DND-41 (cell line): ENCODE data around the gene RALY.

Experiments
- CTCF ChIP-seq: IDR thresholded peaks from 2 replicates; pipeline ENCODE4 v1.5.1; 2012; ENCODE audit warnings: borderline replicate concordance, low read length, moderate library complexity, mild to moderate bottlenecking; ENCODE audit not compliant: poor library complexity, severe bottlenecking; ENCODE audit errors: extremely low read depth
- EZH2 ChIP-seq: IDR thresholded peaks from 3 replicates; pipeline ENCODE4 v1.6.1; 2012; ENCODE audit warnings: borderline replicate concordance, low read depth, mild to moderate bottlenecking, moderate library complexity, low read length, inconsistent platforms; ENCODE audit not compliant: severe bottlenecking

- TF ChIP-seq CTCF (no peak), EZH2 (no peak)
These were observed 12.9 kb downstream of the RALY start for GRCh38 chr20:34006619-34007018.
